ENCODE results near the gene COMMD1.

GRCh38 chr2:62084801-62085200 is 179.3 kb downstream of the COMMD1 start:
- no peak for TF ChIP-seq POLR2A (IDR thresholded peaks at IDR 0.05)
- no peak for TF ChIP-seq CTCF (IDR thresholded peaks at IDR 0.05)
